Left lung (tissue), 10 donors: Measurements from ENCODE around the gene WDR44. TPM values are rescaled to one million over a fixed set of nuclear protein-coding genes. Genes with fewer than 3 reads are reported as not detected.
"Not testable (repeated sequence)": the region's sequence is repeated elsewhere in the genome, so short reads cannot be mapped to it uniquely, and the experiment has no call there.

Experiments used
- ATAC-seq: fragments of 200-7000 bp; cut with Tn5 transposase; one replicate; pipeline ENCODE4 v1.9.1; 2020; ENCODE audit warnings: moderate library complexity
- DNase-seq, 4 donors: peaks; one replicate each; pipeline ENCODE4 v3.0.0-alpha.2; 2013 to 2020
- H3K27ac ChIP-seq, 2 donors: fragments of 200-600 bp; sonication (generic) in 1 of 2; one replicate each; pipeline versions ENCODE4 v1.5.0 to v1.8.0; 2020 to 2021
- H3K27me3 ChIP-seq, 2 donors: fragments of 200-600 bp; sonication (generic) in 1 of 2; one replicate each; pipeline versions ENCODE4 v1.5.0 to v1.8.0; 2020 to 2021
- H3K36me3 ChIP-seq, 2 donors: fragments of 200-600 bp; sonication (generic) in 1 of 2; one replicate each; pipeline versions ENCODE4 v1.5.0 to v1.8.0; 2020 to 2021
- H3K4me1 ChIP-seq, 2 donors: fragments of 200-600 bp; one replicate each; pipeline ENCODE4 v1.8.0; 2021
- H3K4me3 ChIP-seq, 2 donors: fragments of 200-600 bp; sonication (generic) in 1 of 2; one replicate each; pipeline versions ENCODE4 v1.5.0 to v1.8.0; 2020 to 2021; ENCODE audit warnings: mild to moderate bottlenecking in 1 of 2
- H3K9me3 ChIP-seq, 2 donors: fragments of 200-600 bp; sonication (generic) in 1 of 2; one replicate each; pipeline versions ENCODE4 v1.5.0 to v1.8.0; 2020 to 2021
- intact Hi-C, 2 donors: fragments of 100-400 bp; cut with DNase I; formaldehyde crosslinking; loops; one replicate each; pipeline versions ENCODE4 v1.11.2 to v1.14.2; 2022
- polyA plus RNA-seq, 6 donors: library from polyadenylated mRNA; unstranded; fragments of 120-200 nt; gene quantifications; one replicate each; pipeline ENCODE4 v1.2.1, GENCODE V29; 2013; ENCODE audit not compliant: insufficient read length in 6 of 6
- total RNA-seq, 2 donors: library from RNA; stranded (reverse); fragmentation: NEBNext Ultra II Directional; extraction: Animal tissue kit (Norgen Biotek cat#: 25700); gene quantifications; one replicate each; pipeline ENCODE4 v1.2.1, GENCODE V29; 2021
- TF ChIP-seq, protein P1 (sequence below), 2 donors: fragments of 200-600 bp; sonication (generic) in 1 of 2; IDR thresholded peaks; one replicate each; pipeline versions ENCODE4 v1.5.0 to v1.8.0; 2021; ENCODE audit warnings: antibody characterized with exemption in 2 of 2
- donor health status: DM: no; HTN: yes; CAD: no.
- donor health status: DM: no; HTN: no; CAD: no.

Gene WDR44
- total and polyA plus RNA-seq, 8 donors: 12.0 to 16.3 (median 13.4) TPM

DNA sequence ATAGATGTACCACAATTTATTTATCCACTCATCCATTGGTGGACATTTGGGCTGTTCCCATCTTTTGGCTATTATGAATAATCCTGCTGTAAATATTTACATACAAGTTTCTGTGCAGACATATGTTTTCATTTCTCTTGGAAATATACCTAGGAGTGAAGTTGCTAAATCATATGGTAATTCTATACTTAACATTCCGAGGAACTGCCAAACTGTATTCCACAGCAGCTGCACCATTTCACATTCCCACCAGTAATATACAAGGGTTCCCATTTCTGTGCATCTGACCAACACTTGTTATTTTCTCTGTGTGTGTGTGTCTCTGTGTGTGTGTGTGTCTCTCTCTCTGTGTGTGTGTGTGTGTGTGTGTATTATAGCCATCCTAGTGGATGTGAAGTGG lies 134.3 kb downstream of the WDR44 start:
- no peaks in the 10 kb centered on the region for H3K36me3 ChIP-seq
- H3K4me1 ChIP-seq: no peaks in the 10 kb centered on the region
- no peak for DNase-seq
- no peaks in the 10 kb centered on the region for H3K9me3 ChIP-seq
- H3K4me3 ChIP-seq: no peak overlapping the region
- ATAC-seq: no peak
- H3K27me3 ChIP-seq: no peaks in the 10 kb centered on the region
- intact Hi-C loops: no loop called here
- H3K27ac ChIP-seq: no peak overlapping the region
- TF ChIP-seq, protein P1, sequence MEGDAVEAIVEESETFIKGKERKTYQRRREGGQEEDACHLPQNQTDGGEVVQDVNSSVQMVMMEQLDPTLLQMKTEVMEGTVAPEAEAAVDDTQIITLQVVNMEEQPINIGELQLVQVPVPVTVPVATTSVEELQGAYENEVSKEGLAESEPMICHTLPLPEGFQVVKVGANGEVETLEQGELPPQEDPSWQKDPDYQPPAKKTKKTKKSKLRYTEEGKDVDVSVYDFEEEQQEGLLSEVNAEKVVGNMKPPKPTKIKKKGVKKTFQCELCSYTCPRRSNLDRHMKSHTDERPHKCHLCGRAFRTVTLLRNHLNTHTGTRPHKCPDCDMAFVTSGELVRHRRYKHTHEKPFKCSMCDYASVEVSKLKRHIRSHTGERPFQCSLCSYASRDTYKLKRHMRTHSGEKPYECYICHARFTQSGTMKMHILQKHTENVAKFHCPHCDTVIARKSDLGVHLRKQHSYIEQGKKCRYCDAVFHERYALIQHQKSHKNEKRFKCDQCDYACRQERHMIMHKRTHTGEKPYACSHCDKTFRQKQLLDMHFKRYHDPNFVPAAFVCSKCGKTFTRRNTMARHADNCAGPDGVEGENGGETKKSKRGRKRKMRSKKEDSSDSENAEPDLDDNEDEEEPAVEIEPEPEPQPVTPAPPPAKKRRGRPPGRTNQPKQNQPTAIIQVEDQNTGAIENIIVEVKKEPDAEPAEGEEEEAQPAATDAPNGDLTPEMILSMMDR (IDR thresholded peaks at IDR 0.05): no peak

DNA sequence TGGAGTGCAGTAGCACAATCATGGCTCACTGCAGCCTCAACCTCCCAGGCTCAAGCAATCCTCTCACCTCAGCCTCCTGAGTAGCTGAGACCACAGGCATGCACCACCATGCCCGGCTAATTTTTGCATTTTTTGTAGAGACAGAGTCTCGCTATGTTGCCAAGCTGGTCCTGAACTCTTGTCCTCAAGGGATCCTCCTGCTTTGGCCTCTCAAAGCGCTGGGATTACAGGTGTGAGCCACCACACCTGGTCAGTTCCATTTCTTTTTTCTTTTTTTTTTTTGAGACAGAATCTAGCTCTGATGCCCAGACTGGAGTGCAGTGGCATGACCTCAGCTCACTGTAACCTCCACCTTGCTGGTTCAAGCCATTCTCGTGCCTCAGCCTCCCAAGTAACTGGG lies 136.5 kb downstream of the WDR44 start:
- H3K9me3 ChIP-seq, intact Hi-C loops, ATAC-seq, DNase-seq, H3K4me3 ChIP-seq, H3K27me3 ChIP-seq, H3K4me1 ChIP-seq, H3K27ac ChIP-seq, H3K36me3 ChIP-seq: not testable (repeated sequence)

DNA sequence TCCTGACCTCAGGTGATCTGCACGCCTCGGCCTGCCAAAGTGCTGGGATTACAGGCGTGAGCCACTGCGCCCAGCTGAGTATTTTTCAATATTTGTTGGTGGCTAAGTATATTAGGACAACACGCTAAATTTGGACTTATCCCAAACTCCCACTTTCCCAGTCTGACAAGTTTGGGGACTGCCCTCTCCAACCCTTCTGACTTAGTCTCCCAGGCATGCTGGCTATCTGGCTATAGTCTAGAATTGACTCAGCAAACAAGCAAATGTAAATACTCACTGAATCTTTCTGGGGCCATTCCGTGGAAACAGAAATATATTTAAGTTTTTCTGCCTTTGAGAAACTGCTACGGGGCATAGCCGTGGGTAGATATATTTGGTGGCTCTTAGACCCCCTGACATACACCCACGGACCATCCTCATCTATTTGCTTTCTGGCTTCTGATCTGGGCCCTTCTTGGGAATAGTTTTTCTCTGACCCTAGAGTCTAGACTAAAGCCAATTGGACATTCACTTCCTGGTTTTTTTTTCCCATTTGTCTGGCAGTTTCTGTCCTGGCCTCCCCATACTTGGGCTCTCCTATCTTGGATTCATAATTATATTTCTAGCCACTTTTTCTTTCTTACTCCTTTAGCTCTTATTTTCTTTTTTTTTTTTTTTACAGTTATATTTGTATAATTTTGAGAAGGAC lies 138.5 kb downstream of the WDR44 start:
- peak; percentile 91 for ATAC-seq
- intact Hi-C loops: no loop called here
- Histone ChIP-seq H3K27me3 (no peaks in the 10 kb centered on the region), H3K4me1 (no peaks in the 10 kb centered on the region), H3K27ac (peak overlapping the region in 1 of 2 donors; percentile 19), H3K9me3 (no peaks in the 10 kb centered on the region), H3K4me3 (no peak overlapping the region), H3K36me3 (no peaks in the 10 kb centered on the region)
- no peak for DNase-seq
- TF ChIP-seq, protein P1 (IDR thresholded peaks at IDR 0.05): no peak

DNA sequence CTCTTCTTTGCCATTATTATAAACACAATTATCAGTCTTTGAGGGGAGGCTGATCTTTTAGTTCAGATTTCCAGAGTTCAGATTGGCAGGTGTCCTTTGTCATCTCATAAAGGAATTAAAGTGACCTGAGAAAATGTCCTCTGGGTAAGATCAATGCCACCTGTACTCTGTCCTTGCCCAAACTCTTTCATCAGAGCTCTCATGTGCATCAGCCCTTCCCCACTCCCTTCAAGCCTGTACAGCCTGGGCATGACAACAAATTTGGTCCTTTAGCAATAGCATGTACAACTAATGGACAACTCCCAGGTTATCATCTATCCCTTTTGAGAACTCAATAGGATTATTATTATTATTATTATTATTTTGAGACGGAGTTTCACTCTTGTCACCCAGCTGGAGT lies 140.8 kb downstream of the WDR44 start:
- DNase-seq, H3K4me3 ChIP-seq, H3K9me3 ChIP-seq, H3K4me1 ChIP-seq, H3K27me3 ChIP-seq, H3K36me3 ChIP-seq, H3K27ac ChIP-seq, ATAC-seq, intact Hi-C loops: not testable (repeated sequence)

DNA sequence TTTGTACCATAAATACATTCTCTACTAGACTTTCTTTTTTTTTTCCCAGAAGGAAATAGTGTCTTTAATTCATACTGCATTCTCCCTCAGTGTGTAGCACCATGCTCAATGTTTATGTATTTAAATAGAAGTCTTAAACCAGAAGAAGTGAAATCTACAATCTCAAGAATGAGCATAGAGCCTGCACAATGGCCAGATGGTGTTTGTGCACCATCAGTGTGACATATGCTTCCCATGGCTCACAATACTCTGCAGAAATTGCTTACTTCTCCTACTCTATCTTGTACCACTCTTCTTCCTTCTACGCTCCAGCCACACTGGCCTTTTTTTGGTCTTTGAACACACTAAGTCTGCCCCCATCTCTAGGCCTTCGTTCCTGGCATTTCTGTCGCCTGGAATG lies 147.1 kb downstream of the WDR44 start:
- TF ChIP-seq, protein P1 (IDR thresholded peaks at IDR 0.05): no peak
- ATAC-seq (no peak), DNase-seq (no peak)
- no peaks in the 10 kb centered on the region for H3K36me3 ChIP-seq
- no peaks in the 10 kb centered on the region for H3K9me3 ChIP-seq
- peaks cover 0 to 3% of the 10 kb centered on the region in 2 donors for H3K4me1 ChIP-seq
- H3K4me3 ChIP-seq: no peak overlapping the region
- H3K27ac ChIP-seq: no peak overlapping the region
- intact Hi-C loops: no loop called here
- H3K27me3 ChIP-seq: no peaks in the 10 kb centered on the region

DNA sequence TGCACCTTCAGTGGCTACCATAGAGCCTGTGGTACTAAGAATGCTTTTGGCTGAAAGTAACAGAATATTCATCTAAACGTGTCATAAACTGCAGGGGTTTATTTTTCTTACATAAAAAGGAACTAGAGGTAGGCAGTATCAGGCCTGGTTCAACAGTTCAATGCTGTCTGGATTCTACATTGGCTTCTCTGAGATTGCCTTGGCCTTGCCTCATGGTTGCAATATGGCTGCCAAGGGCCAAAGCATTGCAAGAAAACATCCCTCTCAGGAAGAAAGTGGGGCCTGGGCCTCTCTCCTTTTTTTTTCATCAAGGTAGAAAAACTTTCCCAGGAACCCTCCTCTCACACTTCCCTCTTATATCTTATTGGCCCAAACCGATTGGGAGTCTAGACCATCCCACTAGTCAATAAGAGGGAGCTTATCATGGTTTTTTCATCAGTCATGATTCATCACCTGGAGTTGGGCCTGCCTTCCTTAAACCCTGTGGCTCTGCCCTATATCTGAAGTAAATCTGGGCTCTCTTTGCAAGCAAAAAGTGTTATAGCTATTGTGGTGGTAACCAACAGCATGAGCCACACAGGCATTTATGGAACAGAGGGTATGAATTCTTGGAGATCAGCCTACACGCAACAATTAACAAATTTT lies 147.9 kb downstream of the WDR44 start:
- intact Hi-C loops: no loop called here
- TF ChIP-seq, protein P1 (IDR thresholded peaks at IDR 0.05): no peak
- peaks cover 0 to 3% of the 10 kb centered on the region in 2 donors for H3K4me1 ChIP-seq
- no peak for DNase-seq
- no peak overlapping the region for H3K4me3 ChIP-seq
- no peak overlapping the region for H3K27ac ChIP-seq
- no peaks in the 10 kb centered on the region for H3K36me3 ChIP-seq
- H3K9me3 ChIP-seq: no peaks in the 10 kb centered on the region
- no peak for ATAC-seq
- no peaks in the 10 kb centered on the region for H3K27me3 ChIP-seq
